BLaER1 treated with 17β-estradiol and CSF1 and Interleukin-3, amounts not matched to agents 10 nM and 100 nM (cell line): ENCODE results near the gene EXOC6.

Experiments
- H3K27ac ChIP-seq, 11 experiments: shearing (Covaris generic); formaldehyde crosslinking; 2 replicates each; pipeline ENCODE4 v1.8.1; 2022
- H3K27me3 ChIP-seq, 11 experiments: shearing (Covaris generic); formaldehyde crosslinking; 2 replicates each; pipeline ENCODE4 v1.8.1; 2022
- H3K36me3 ChIP-seq, 11 experiments: shearing (Covaris generic); formaldehyde crosslinking; 2 replicates each; pipeline ENCODE4 v1.8.1; 2022
- H3K4me1 ChIP-seq, 10 experiments: shearing (Covaris generic); formaldehyde crosslinking; 2 replicates each; pipeline ENCODE4 v1.8.1; 2022
- H3K4me2 ChIP-seq, 11 experiments: shearing (Covaris generic); formaldehyde crosslinking; 2 replicates each; pipeline ENCODE4 v1.8.1; 2022
- H3K4me3 ChIP-seq, 10 experiments: shearing (Covaris generic); formaldehyde crosslinking; 2 replicates each; pipeline ENCODE4 v1.8.1; 2022
- H3K9ac ChIP-seq, 11 experiments: shearing (Covaris generic); formaldehyde crosslinking; 2 replicates each; pipeline ENCODE4 v1.8.1; 2022
- H3K9me3 ChIP-seq, 11 experiments: shearing (Covaris generic); formaldehyde crosslinking; replicated peaks in 1 of 11; 2 replicates each; pipeline ENCODE4 v1.8.1; 2022
- H4K20me1 ChIP-seq, 11 experiments: shearing (Covaris generic); formaldehyde crosslinking; 2 replicates each; pipeline ENCODE4 v1.8.1; 2022
- Cebpa-rat ChIP-seq, 11 experiments: shearing (Covaris generic); IDR thresholded peaks; 2 replicates each; pipeline ENCODE4 v1.8.1; 2022

EXOC6 gene

GRCh38 chr10:93073539-93074146, 225.3 kb downstream of the EXOC6 start, which contains the start of gene CYP26A1:
TSS of gene CYP26A1 (plus strand) at chr10:93073893. CDS start at chr10:93073935, 42 bp downstream.
- H3K9me3 ChIP-seq = peaks cover 0 to 5% (median 0%) of the 10 kb centered on the region in 11 experiments; a peak in 3 of 22 replicates
- H3K9ac ChIP-seq = peak within 1 kb of the TSS in 5 of 11 experiments; percentile 31 to 52 (median 40); a peak in 7 of 22 replicates
- H4K20me1 ChIP-seq = peaks cover 0 to 52% (median 18%) of the 10 kb centered on the region in 11 experiments; a peak in 14 of 22 replicates
- no peak for TF ChIP-seq Cebpa-rat (IDR thresholded peaks at IDR 0.05)
- no peak within 1 kb of the TSS for H3K27ac ChIP-seq
- H3K4me3 ChIP-seq = peak within 1 kb of the TSS; percentile 53 to 75 (median 62)
- peak within 1 kb of the TSS; percentile 92 to 99 (median 98) for H3K4me2 ChIP-seq
- peaks cover 10 to 22% (median 16%) of the 10 kb centered on the region in 10 experiments; a peak in 16 of 20 replicates for H3K4me1 ChIP-seq
- no peaks in the 10 kb centered on the region for H3K36me3 ChIP-seq
- peaks cover 69 to 79% (median 73%) of the 10 kb centered on the region in 11 experiments for H3K27me3 ChIP-seq

GRCh38 chr10:93074147-93074596, 225.9 kb downstream of the EXOC6 start:
- no peak for TF ChIP-seq Cebpa-rat (IDR thresholded peaks at IDR 0.05)
- peaks cover 10 to 21% (median 16%) of the 10 kb centered on the region in 10 experiments; a peak in 16 of 20 replicates for H3K4me1 ChIP-seq
- peak overlapping the region; percentile 92 to 99 (median 98) for H3K4me2 ChIP-seq
- peaks cover 0 to 5% (median 0%) of the 10 kb centered on the region in 11 experiments; a peak in 3 of 22 replicates for H3K9me3 ChIP-seq
- peaks cover 64 to 74% (median 68%) of the 10 kb centered on the region in 11 experiments for H3K27me3 ChIP-seq
- no peaks in the 10 kb centered on the region for H3K36me3 ChIP-seq
- H4K20me1 ChIP-seq = peaks cover 0 to 47% (median 18%) of the 10 kb centered on the region in 11 experiments; a peak in 14 of 22 replicates
- H3K9ac ChIP-seq = no peak overlapping the region
- H3K27ac ChIP-seq = no peak overlapping the region
- H3K4me3 ChIP-seq = peak overlapping the region; percentile 53 to 75 (median 62)

- Histone ChIP-seq H3K36me3 (no peaks in the 10 kb centered on the region), H3K27me3 (peaks cover 57 to 68% (median 62%) of the 10 kb centered on the region in 11 experiments), H4K20me1 (peaks cover 0 to 41% (median 18%) of the 10 kb centered on the region in 11 experiments; a peak in 14 of 22 replicates), H3K4me2 (peak overlapping the region; percentile 92 to 99 (median 98)), H3K9me3 (peaks cover 0 to 5% (median 0%) of the 10 kb centered on the region in 11 experiments; a peak in 3 of 22 replicates), H3K4me1 (peaks cover 10 to 24% (median 16%) of the 10 kb centered on the region in 10 experiments; a peak in 16 of 20 replicates), H3K4me3 (peak overlapping the region; percentile 53 to 75 (median 62); a peak in 17 of 20 replicates), H3K9ac (no peak overlapping the region), H3K27ac (no peak overlapping the region)
- no peak for TF ChIP-seq Cebpa-rat (IDR thresholded peaks at IDR 0.05)
These were observed 226.5 kb downstream of the EXOC6 start for GRCh38 chr10:93074597-93075368.

GRCh38 chr10:93075369-93076221, 227.3 kb downstream of the EXOC6 start:
- H3K27ac ChIP-seq = no peak overlapping the region
- H3K36me3 ChIP-seq = no peaks in the 10 kb centered on the region
- no peak overlapping the region for H3K4me3 ChIP-seq
- H4K20me1 ChIP-seq = peaks cover 0 to 34% (median 18%) of the 10 kb centered on the region in 11 experiments; a peak in 13 of 22 replicates
- peaks cover 10 to 28% (median 17%) of the 10 kb centered on the region in 10 experiments; a peak in 17 of 20 replicates for H3K4me1 ChIP-seq
- TF ChIP-seq Cebpa-rat (IDR thresholded peaks at IDR 0.05) = no peak
- H3K27me3 ChIP-seq = peaks cover 49 to 60% (median 54%) of the 10 kb centered on the region in 11 experiments
- no peak overlapping the region for H3K4me2 ChIP-seq
- H3K9ac ChIP-seq = no peak overlapping the region
- peaks cover 0 to 5% (median 0%) of the 10 kb centered on the region in 11 experiments; a peak in 3 of 22 replicates for H3K9me3 ChIP-seq

GRCh38 chr10:93076871-93077270, 228.6 kb downstream of the EXOC6 start:
- no peak for TF ChIP-seq Cebpa-rat (IDR thresholded peaks at IDR 0.05)
- Histone ChIP-seq H3K9me3 (peaks cover 0 to 5% (median 0%) of the 10 kb centered on the region in 11 experiments; a peak in 3 of 22 replicates), H4K20me1 (peaks cover 0 to 26% (median 13%) of the 10 kb centered on the region in 11 experiments; a peak in 12 of 22 replicates), H3K27ac (no peak overlapping the region), H3K4me2 (no peak overlapping the region), H3K27me3 (peaks cover 38 to 48% (median 42%) of the 10 kb centered on the region in 11 experiments), H3K4me1 (peaks cover 10 to 28% (median 17%) of the 10 kb centered on the region in 10 experiments; a peak in 17 of 20 replicates), H3K36me3 (no peaks in the 10 kb centered on the region), H3K4me3 (no peak overlapping the region), H3K9ac (no peak overlapping the region)

GRCh38 chr10:93077860-93078337, 229.6 kb downstream of the EXOC6 start:
- Histone ChIP-seq H4K20me1 (peaks cover 0 to 15% (median 4%) of the 10 kb centered on the region in 11 experiments; a peak in 10 of 22 replicates), H3K4me1 (peaks cover 9 to 21% (median 15%) of the 10 kb centered on the region in 10 experiments; a peak in 17 of 20 replicates), H3K4me3 (no peak overlapping the region), H3K27me3 (peaks cover 28 to 37% (median 31%) of the 10 kb centered on the region in 11 experiments), H3K36me3 (no peaks in the 10 kb centered on the region), H3K4me2 (no peak overlapping the region), H3K27ac (no peak overlapping the region), H3K9me3 (peaks cover 0 to 5% (median 0%) of the 10 kb centered on the region in 11 experiments; a peak in 3 of 22 replicates), H3K9ac (no peak overlapping the region)
- no peak for TF ChIP-seq Cebpa-rat (IDR thresholded peaks at IDR 0.05)

GRCh38 chr10:93079663-93080349, 231.5 kb downstream of the EXOC6 start:
- no peaks in the 10 kb centered on the region for H3K36me3 ChIP-seq
- peak overlapping the region in 2 of 11 experiments; percentile 3 to 29; a peak in 1 of 22 replicates for H3K4me2 ChIP-seq
- H4K20me1 ChIP-seq = peaks cover 0 to 3% (median 0%) of the 10 kb centered on the region in 11 experiments; a peak in 1 of 22 replicates
- H3K9ac ChIP-seq = no peak overlapping the region
- peak in 2 of 11 experiments; percentile 14 to 30; a peak in 3 of 22 replicates for TF ChIP-seq Cebpa-rat (IDR thresholded peaks at IDR 0.05)
- peaks cover 0 to 6% (median 0%) of the 10 kb centered on the region in 10 experiments; a peak in 5 of 20 replicates for H3K4me1 ChIP-seq
- no peak overlapping the region for H3K27ac ChIP-seq
- peaks cover 9 to 18% (median 12%) of the 10 kb centered on the region in 11 experiments for H3K27me3 ChIP-seq
- H3K4me3 ChIP-seq = no peak overlapping the region
- peaks cover 0 to 3% (median 0%) of the 10 kb centered on the region in 11 experiments; a peak in 3 of 22 replicates for H3K9me3 ChIP-seq
